B cell (primary cell): ENCODE measurements around the gene NSDHL.

ENCODE experiments used
- CTCF ChIP-seq: fragments of 200-600 bp; IDR thresholded peaks from one replicate; pipeline ENCODE4 v1.8.0; 2022; ENCODE audit warnings: antibody characterized with exemption, mild to moderate bottlenecking
- EZH2 ChIP-seq: IDR thresholded peaks from 2 replicates; pipeline ENCODE4 v1.6.1; 2012; ENCODE audit warnings: borderline replicate concordance, low read depth, mild to moderate bottlenecking, moderate library complexity, low read length; ENCODE audit not compliant: insufficient read depth, poor library complexity, severe bottlenecking

DNA sequence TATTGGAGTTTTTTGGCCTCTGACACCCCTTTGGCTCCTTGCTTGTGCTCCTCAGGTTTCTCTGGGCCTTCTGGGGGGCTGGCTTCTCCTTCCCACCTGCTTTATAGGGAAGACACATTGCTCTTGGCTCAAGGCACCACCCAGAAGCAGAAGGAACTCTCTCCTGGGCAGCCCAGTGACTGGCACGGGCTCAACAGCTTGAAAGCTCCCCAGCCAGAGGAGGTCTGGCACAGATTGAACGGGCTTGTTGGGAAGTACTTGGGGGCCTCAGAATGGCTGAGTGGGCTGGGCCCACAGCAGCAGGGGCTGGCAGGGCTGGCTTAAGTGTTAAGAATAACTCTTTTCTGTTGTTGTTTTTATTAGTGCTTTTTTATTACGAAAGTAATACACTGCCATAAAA, 55.9 kb downstream of the NSDHL start:
- TF ChIP-seq CTCF = no peak
- no peak for TF ChIP-seq EZH2
